HG02798 (cell line): Measurements from ENCODE around the gene DNAH9.

ENCODE experiments used
- ATAC-seq: cut with Tn5 transposase; IDR thresholded peaks from one replicate; pipeline ENCODE4 v1.9.1; 2021; ENCODE audit warnings: mild to moderate bottlenecking; ENCODE audit not compliant: unreplicated experiment, poor library complexity

DNAH9 gene

DNA sequence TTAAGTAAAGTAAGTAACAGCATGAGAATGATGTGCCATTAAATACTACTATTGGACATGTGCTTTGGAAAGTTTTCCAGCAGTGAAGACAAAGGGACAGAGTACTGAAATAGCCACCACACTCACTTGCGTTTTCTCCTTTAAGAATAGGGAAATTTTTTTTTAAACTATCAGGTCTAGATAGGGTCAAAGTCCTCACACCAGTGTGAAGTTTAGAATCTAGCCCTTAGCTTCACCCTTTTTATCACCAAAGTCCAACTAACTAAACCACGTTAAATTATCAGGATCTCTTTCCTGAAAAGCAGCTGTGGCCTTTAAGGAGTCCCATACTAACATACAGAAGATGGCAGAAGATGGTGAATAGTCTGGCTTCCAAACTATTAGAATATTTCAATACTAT lies 218.1 kb downstream of the DNAH9 start:
- ATAC-seq, result no peak

DNA sequence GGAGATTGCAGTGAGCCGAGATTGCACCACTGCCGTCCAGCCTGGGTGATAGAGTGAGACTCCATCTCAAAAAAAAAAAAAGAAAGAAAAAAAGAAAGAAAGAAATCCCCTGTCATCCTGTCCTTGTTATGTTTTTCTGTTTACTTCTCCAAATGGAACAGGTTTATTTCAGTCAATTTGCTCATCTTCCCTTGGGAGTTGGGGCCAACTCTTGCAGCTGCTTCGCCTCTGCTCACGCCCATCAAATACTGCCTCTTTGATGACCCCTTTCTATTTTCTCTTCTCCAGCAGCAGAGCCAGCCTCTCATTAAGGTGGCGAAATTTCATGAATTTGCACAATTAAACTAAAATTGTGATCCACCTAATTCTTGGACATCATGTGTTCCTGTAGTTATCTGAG lies 225.6 kb downstream of the DNAH9 start:
- ATAC-seq, result no peak

DNA sequence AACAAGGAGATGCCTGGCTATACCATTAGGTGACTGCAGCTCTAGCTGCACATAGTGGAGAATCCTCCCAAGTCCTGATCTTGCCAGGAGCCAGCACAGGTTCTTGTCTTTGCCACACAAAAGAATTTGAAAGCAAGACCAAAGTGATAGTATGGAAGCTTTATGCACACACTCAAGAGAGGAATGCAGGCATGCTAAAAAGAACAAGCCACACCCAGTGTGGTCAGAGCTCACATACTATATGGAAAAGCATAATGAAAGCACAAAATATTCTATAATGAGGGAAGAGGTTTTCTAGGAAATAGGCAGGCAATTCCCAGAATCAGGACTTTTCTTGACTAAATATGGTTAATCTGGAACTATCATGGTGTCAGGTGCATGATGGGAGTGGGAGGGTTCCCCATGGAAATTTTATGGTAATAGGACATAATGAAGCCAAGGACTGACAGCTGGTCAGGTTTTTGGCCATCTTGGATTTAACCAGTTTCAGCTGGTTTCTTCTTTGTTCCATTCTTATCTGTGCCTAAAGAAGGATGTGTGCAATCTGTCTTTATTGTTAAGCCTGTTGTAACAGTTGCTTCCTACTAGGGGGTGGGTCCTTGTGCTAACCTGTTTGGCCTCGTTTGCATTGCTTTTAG lies 227.4 kb downstream of the DNAH9 start:
- no peak for ATAC-seq

DNA sequence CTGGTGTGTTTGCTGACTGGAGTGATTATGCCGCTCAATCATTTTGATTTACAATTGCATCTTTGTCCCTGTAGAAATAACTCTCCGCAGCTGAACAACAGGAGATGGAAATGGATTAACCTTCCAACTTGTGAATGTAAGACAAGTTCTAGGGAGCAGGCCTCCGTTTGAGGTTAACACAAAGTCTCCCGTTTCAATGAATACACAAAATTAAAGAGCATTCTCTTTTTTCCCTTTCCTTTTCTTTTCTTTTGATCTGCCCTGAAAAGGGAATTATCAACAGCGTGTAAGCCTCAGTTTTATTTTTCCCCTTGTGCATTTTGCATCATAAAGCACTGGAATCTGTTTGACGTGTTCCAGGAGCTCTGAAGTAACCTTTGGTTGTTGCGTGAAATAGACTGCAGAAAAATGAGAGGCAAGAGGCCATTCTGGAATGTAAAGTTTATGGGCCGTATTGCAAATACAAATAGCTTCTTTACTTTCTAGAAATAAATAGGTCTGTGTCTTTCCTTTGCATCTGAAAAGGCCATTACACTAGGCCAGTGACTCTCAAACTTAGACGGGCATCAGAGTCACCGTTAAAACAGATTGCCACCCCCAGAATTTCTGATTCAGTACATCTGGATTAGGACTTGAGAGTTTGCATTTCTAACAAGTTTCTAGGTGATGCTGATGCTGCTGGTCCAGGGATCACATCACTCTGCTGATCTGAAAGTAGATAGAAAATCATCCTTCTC lies 234.3 kb downstream of the DNAH9 start:
- no peak for ATAC-seq

DNA sequence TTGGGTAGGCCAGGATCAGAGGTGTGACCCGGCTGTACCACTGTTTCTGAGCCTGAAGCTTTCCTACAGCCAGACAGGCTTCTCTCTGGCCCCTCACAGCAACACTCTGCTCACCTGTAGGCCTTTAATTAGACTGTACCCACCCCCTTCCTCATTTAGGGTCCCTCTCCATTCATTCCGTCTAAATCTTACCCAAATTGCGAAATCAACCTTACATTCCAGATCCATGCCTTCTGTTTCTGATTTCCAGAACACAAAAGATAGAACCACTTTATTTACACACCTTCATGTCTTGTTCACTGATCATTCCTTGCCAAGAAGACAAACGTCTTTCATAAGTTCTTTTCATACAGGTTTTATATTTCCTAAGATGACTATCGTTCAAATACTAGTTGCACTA lies 238.2 kb downstream of the DNAH9 start:
- ATAC-seq, result no peak

DNA sequence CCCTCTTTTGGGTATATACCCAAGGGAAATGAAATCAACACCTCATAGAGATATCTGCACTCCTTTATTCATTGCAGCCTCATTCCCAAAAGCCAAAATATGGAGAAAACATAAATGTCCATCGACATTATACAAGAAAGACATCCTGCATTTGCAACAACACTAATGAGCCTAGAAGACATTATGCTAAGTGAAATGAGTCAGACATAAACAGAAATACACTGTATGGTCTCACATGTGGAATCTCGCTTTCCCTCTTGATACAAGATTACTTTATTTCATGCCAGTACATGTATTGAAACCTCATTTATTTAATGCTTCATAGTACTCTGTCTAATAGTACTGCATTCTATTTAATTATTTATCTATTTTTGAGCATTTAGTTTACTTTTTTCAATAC lies 241.8 kb downstream of the DNAH9 start:
- ATAC-seq, result no peak

DNA sequence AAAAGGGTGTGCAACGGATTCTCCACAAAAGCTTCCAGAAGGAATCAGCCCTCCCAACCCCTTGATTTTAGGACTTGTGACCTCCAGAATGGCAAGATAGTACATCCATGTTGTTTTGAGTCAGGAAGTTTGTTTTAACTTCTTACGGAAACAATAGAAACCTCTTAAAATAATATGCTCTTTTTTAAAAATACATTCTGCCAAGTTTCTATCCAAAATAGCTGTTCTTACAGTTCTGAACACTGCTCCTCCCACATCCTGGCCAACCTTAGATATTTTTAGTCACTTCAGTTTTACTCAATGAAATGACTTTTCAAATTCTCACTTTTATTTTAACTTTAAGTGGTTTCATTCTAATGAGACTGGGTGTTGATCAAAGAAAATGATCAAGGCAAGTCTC lies 242.6 kb downstream of the DNAH9 start:
- no peak for ATAC-seq

DNA sequence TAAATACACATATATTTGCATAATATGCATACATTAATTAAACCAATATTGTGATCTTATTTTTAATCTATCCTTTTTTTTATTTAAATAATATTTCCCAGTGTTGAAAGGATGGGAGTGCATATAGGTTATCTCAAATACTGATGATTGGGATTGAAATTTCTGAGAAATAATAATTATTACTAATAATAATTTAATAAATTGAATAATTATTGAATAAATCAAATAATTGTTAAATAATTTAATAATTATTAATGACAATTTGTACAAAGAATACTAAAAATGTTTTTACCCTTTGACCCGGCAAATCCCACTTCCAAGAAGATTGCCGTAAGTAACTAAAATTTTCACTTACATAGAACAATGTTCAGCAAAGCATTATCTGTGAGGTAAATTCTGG lies 250.1 kb downstream of the DNAH9 start:
- no peak for ATAC-seq

DNA sequence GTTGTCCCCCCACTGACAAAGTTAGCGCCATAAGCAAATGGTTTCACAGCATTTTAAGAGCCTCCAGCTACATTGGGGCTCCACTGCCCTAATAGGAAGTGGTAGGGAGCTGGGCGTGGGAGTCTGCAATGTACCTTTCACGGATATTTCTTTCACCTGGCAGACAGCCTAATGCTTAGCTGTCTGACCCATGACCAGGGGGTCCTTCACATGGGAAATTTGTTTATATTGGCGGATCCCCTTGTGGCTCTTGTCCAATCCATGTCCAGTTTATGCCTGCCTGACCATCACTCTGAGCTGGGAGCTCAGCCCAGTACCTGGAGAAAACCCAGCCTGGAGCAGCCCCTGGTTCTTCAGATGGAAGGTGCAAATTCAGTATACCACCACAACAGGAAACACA lies 254.0 kb downstream of the DNAH9 start:
- no peak for ATAC-seq

DNA sequence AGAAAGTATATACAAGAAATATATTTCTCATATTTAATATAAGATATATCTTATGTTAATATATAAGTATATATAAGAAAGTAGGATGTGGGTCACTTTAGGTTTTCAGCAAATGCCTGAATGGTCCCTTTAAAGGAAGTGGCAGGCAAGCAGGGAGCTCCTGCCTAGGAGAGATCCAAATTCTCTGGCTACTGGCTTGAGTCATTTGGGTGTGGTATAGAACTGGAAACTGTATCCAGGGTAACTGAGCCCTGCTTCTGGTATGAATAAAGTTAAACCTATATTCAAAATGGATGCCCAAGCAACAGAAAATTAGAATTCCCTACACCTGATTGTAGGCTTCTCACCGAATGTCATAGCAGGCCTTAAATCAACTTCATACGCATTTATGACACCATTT lies 254.6 kb downstream of the DNAH9 start:
- no peak for ATAC-seq

DNA sequence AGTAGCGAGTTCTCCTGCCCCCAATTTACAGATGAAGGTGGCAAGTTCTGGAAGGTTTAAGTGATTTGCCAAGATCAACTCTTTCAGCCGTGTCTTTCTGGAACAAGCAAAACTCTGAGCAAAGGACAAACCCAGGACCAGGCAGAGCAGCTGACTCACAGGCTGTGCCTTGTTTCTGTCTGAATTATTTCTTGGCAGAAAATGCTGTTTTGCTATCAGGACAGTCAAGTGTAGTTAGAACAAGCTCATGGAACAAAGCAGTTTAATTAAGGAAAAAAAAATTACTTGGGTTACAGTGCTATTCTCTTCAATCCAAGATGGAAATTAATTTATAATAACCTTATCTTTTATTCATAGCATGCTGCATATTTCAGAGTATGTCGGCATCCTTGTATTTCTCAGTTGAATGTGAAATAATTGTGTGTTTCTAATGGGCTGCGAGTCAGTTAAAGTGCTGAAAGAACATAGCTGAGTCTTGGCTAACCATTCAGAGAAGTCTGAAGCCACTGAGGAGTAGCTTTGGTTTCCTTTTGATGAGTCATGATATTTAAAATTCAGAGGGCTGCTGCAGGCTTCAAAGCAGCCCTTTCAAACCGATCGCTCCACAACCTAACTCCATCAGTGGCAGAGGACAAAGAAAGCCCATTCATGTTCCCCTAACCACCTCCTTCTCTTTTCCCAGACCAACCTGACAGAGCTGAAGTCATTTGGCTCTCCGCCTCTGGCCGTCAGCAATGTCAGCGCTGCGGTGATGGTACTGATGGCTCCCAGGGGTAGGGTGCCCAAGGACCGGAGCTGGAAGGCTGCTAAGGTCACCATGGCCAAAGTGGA lies 255.3 kb downstream of the DNAH9 start:
- ATAC-seq, result no peak

DNA sequence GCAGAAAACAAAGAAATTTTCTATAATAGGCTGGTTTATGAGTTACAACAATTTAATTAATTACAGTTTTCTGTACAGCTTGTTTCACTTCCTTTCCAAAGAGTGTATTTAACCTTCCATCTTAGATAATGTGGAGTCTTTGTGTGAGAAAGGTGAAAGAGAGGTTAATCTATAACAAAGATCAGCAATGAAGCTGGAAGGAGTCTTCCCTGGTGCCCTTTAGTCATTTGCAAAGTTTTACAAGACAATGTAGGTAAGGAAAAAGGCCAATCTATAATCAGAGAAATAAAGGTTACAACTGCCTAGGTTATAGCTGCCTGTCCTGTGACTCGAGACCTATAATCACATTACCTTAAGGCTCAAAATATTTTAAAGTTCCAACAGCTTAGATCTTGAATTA lies 257.0 kb downstream of the DNAH9 start:
- no peak for ATAC-seq

DNA sequence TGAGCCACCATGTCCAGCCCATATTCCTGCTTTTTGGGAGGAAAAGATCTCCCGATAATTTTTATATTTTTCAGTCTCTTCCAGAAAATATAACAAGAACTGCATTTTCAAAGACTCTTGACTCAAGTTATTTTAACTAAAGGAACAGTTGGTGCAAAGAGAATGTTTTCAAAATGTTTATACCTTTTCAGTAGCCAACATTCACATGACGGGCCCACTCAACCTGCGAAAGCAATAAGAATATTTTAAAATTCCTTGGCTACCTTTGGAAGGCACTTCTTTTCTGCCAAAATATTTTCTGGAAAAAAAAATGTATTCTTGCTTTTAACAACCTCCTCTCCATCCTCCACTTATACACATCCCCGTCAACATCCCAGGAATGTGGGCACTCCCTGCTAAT lies 258.7 kb downstream of the DNAH9 start:
- no peak for ATAC-seq

DNA sequence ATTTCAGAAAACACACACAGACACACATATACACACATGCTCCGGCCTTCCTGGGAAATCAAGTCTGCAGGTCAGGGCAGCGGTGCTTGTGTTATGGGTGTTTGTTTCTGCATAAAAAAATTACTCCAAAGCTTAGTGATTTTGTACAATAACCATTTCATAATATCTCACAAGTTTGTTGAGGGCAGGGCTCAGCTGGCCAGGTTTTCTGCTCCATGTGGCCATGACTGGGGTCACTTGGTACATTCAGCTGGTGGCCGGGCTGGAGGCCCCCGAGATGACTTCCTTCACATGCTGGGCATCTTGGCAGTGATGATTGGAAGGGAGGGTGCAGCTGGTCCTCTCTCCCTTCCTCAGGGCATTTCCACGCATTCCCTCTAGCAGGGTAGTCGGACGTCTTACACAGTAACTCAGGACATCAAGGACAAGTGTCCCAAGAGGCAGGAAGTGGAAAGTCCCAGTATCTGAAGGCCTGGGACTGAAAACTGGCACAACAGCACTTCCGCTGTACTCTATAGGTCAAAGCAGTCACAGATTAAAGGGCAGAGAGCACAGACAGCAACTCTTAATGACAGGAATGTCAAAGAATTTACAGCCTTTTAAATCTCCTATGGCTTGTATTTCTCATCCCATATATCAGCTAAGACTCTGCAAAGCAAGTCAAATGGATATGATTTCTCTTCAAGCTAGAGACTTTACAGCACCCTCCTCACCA lies 271.6 kb downstream of the DNAH9 start:
- ATAC-seq, result no peak

DNA sequence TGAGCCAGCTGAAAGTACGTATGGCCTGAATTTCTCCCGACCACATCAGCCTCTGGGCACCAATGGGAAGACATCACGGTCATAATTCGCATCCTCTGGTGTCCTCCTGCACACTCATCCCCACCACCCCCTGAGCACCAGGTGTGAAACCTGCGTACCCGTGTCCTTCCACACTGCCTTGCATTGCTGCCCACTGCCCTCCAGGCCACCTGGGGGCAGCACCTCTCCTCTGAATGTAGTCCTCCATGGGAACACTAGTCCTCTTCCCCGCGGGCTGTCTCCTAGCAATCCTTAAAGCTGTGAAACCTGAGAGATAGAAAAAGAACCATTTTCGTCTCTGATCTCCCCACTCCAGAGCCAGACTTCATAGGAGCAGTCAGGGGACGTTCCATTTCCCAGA lies 273.5 kb downstream of the DNAH9 start:
- no peak for ATAC-seq

DNA sequence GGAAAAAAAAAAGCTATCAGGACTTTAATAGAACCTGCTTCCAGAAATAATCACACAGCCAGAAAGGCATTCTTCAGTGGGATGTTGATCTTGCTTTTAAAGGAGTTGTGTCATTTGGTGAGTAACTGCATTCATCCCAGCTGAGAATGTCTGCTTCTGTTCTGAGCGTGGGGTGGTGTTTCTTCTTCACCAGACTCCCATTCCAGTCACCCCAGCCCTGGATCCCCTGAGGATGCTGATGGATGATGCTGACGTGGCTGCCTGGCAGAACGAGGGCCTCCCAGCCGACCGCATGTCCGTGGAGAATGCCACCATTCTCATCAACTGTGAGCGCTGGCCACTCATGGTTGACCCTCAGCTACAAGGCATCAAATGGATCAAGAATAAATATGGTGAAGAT lies 276.5 kb downstream of the DNAH9 start:
- no peak for ATAC-seq

DNA sequence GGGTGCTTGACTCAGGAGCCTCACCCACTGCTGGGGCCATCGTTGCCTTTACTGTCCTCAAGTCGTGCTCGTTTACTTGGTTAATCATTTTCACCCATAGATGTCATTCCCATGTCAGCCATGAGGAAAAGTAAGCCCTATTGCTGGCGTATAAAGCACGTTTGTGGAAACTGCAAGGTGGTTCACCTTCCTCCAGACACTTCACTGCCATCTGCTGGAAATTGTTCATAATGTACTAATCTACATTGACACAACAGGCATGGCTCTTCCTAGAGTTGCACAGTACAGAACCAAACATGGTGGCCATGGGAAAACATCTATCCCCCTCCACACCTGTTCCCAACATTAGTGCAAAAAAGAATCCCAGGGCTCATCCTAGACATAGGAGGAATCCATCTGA lies 282.4 kb downstream of the DNAH9 start:
- no peak for ATAC-seq

DNA sequence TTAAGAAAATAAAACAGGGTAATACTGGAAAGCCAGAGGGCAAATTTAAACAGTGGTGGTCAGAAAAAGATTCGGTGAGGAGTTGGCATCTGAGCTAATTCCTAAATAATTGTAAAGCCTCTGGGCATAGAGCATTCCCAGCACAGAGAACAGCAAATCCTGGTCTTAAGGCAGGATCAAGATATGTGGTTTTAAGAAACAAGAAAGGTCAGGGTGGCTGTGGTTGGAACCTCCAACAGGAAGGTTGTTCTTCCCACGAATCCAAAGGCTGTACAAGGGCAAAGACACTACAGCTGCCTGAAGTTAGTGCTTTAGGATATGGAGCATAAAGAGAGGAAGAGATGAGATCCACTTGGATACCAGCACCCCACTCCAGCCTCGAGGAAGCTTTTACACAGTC lies 284.4 kb downstream of the DNAH9 start:
- ATAC-seq, result no peak

DNA sequence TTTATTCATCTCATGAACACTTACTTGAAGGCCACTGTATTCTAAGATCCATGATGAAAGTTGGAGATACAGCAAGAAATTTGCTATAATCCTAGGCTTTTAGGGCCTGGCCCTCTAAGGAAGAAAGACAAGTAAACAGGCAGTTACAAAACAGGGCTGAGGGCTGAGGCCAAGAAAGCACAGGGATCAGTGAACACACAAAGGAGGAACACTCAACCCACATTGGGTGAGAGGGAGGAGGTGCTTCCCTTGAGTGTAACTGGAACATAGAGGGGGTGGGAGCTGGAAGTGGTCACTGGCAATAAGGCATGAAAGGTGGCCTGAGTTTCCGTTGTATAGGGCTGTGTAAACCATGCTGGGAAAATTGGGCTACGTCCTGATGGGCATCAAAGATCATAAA lies 286.8 kb downstream of the DNAH9 start:
- no peak for ATAC-seq

DNA sequence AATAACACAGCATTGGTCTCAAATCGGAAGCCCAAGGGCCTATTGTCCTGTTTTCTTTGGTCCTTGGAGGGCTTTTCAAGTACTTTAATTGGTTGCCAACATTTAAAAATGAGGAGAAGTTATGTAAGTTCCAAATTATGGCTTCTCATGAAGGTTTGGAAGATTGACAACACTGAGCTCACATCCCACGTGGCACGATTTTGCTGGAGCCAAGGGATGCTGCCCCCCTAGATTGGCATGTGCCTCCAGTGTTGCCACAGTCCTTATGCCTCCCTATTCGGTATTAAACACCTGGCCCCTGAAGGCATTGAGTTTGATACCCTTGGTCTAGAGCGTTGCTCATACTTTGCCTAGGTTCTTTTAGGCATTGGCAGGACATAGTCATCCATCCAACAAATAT lies 291.0 kb downstream of the DNAH9 start:
- no peak for ATAC-seq

DNA sequence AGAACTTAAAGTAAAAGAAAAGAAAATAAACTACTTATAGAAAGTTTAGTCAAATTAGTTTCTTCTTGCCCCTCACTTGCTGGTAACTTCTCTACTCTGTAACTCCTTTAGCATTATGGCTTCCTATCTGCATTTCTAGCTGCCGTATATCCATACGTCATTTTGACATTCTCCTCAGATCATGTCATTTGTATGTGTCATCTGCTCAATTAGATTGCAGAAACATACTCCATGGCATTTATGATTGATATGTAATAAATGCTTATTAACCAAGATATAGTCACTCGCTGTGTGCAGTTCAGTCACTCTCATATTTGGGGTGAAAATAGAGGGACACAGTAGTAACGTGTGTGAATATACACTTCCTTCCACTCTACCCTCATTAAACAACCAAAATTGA lies 295.6 kb downstream of the DNAH9 start:
- ATAC-seq, result no peak
